Measurements from ENCODE around the gene PRMT1. TPM values are rescaled to one million over a fixed set of nuclear protein-coding genes. Genes with fewer than 3 reads are reported as not detected.
A peak's percentile ranks its signal among the peaks of the same experiment; 100 is the strongest.

PRMT1 gene
- total and polyA plus RNA-seq, 4 donors: 122 to 254 (median 127) TPM

DNA sequence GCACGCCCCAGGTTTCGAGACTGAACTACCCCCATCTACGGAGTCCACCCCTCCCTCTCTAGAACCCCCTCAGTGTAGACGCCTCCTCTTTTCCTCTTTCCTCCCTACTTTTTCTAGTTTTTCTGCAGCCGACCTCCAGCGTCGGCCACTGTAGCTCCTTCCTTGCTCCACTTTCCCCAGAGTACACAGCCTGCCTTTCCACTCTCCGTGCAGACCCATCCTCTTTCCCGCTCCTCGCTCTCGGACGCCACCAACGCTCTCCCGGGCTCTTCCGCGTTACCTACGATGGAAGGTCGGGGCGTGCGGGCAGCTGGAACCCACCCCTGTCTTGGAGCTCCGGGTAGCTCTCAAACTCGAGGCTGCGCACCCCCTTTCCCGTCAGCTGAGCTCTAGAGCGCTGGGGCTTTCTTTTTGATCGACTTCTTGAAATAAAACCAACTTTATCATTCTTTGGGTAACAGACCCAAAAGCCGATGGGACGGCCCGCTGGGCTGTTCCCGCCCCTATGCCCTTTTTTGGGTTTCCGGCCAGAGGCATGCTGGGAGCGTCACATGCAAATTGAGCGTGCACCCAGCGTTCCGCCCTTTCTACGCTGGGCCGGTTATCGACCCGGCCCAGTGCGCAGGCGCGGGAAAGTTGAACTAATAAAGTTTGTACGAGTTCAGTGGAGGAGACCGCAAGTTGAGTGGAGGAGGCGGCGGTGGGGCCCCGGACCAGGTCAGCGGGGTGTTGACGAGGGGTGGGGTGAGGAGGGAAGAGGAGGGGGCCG, 11.5 kb upstream of the PRMT1 start, which contains the start of the genes BCL2L12 and IRF3:
TSS of gene BCL2L12 (plus strand) at position 583 of the 769 bp plus-strand sequence. CDS start 760 bp downstream, outside the sequence.
TSS of gene IRF3 (minus strand) at position 507 of the 769 bp plus-strand sequence. CDS start 1,019 bp downstream, outside the sequence.
- ATAC-seq (ENCODE audit: insufficient read depth, low FRiP score): peak; percentile 92
- 0 to 1% methylated on average over 50 of the region's 50 CpGs for WGBS, 2 donors
- DNase-seq: peak; percentile 98
- H3K27me3 ChIP-seq (ENCODE audit: control insufficient read depth in 3 of 3, insufficient read depth in 3 of 3, low read length in 2 of 3): no peaks in the 10 kb centered on the region
- TF ChIP-seq, protein P1, sequence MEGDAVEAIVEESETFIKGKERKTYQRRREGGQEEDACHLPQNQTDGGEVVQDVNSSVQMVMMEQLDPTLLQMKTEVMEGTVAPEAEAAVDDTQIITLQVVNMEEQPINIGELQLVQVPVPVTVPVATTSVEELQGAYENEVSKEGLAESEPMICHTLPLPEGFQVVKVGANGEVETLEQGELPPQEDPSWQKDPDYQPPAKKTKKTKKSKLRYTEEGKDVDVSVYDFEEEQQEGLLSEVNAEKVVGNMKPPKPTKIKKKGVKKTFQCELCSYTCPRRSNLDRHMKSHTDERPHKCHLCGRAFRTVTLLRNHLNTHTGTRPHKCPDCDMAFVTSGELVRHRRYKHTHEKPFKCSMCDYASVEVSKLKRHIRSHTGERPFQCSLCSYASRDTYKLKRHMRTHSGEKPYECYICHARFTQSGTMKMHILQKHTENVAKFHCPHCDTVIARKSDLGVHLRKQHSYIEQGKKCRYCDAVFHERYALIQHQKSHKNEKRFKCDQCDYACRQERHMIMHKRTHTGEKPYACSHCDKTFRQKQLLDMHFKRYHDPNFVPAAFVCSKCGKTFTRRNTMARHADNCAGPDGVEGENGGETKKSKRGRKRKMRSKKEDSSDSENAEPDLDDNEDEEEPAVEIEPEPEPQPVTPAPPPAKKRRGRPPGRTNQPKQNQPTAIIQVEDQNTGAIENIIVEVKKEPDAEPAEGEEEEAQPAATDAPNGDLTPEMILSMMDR (IDR thresholded peaks at IDR 0.05; ENCODE audit: control extremely low read depth, extremely low read depth): no peak
- H3K9ac ChIP-seq (ENCODE audit: insufficient read depth in 1 of 2, low read length in 2 of 2): peak within 1 kb of the TSS; percentile 63 to 67
- H3K4me1 ChIP-seq (ENCODE audit: control insufficient read depth in 5 of 5, insufficient read depth in 5 of 5, low read length in 5 of 5): peaks cover 0 to 16% (median 8%) of the 10 kb centered on the region in 5 donors
- no peaks in the 10 kb centered on the region for H3K9me3 ChIP-seq (ENCODE audit: control insufficient read depth in 4 of 4, insufficient read depth in 3 of 4, low read length in 3 of 4)
- H3K4me3 ChIP-seq: peak within 1 kb of the TSS; percentile 74
- H3K36me3 ChIP-seq (ENCODE audit: control insufficient read depth in 4 of 4, insufficient read depth in 4 of 4, low read length in 4 of 4): peaks cover 0 to 26% (median 9%) of the 10 kb centered on the region in 4 donors
- peak within 1 kb of the TSS; percentile 72 to 94 for H3K27ac ChIP-seq (ENCODE audit: low read depth in 1 of 2, low read length in 1 of 2)

DNA sequence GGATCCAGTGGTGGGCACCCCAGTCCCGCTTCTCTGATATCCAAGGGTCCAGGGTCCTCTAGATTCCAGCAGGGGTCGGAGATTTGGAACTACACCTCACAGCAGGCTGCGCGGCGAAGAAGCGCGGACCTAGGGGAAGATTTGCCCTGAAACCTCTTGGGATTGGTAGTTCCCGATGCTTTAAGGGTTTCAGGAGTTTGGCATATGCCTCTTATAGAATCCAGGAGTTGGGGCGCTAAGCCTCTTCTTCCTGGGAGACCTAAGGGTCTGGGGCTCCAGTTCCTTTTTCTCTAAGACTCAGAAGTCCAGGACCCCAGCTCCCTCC, 11.0 kb upstream of the PRMT1 start:
- no peak for ATAC-seq (ENCODE audit: insufficient read depth, low FRiP score)
- no peak overlapping the region for H3K27ac ChIP-seq (ENCODE audit: low read depth in 1 of 2, low read length in 1 of 2)

GRCh38 chr19:49667473-49667872, 9.6 kb upstream of the PRMT1 start:
- DNase-seq (no peak), ATAC-seq (ENCODE audit: insufficient read depth, low FRiP score) (no peak)
- Histone ChIP-seq H3K9me3 (ENCODE audit: control insufficient read depth in 4 of 4, insufficient read depth in 3 of 4, low read length in 3 of 4) (no peaks in the 10 kb centered on the region), H3K4me1 (ENCODE audit: control insufficient read depth in 5 of 5, insufficient read depth in 5 of 5, low read length in 5 of 5) (peaks cover 0 to 21% (median 8%) of the 10 kb centered on the region in 5 donors), H3K9ac (ENCODE audit: insufficient read depth in 1 of 2, low read length in 2 of 2) (no peak overlapping the region), H3K36me3 (ENCODE audit: control insufficient read depth in 4 of 4, insufficient read depth in 4 of 4, low read length in 4 of 4) (peaks cover 0 to 9% (median 3%) of the 10 kb centered on the region in 4 donors), H3K4me3 (no peak overlapping the region), H3K27me3 (ENCODE audit: control insufficient read depth in 3 of 3, insufficient read depth in 3 of 3, low read length in 2 of 3) (no peaks in the 10 kb centered on the region), H3K27ac (ENCODE audit: low read depth in 1 of 2, low read length in 1 of 2) (no peak overlapping the region)
- TF ChIP-seq, protein P1 (IDR thresholded peaks at IDR 0.05; ENCODE audit: control extremely low read depth, extremely low read depth): no peak
- 93 to 98% methylated on average over 2 of the region's 2 CpGs for WGBS, 2 donors

More for the DNA sequence above, 11.0 kb upstream of the PRMT1 start:
- no peak for DNase-seq
- Histone ChIP-seq H3K4me1 (ENCODE audit: control insufficient read depth in 5 of 5, insufficient read depth in 5 of 5, low read length in 5 of 5) (peaks cover 0 to 16% (median 8%) of the 10 kb centered on the region in 5 donors), H3K9me3 (ENCODE audit: control insufficient read depth in 4 of 4, insufficient read depth in 3 of 4, low read length in 3 of 4) (no peaks in the 10 kb centered on the region), H3K27me3 (ENCODE audit: control insufficient read depth in 3 of 3, insufficient read depth in 3 of 3, low read length in 2 of 3) (no peaks in the 10 kb centered on the region), H3K36me3 (ENCODE audit: control insufficient read depth in 4 of 4, insufficient read depth in 4 of 4, low read length in 4 of 4) (peaks cover 0 to 20% (median 7%) of the 10 kb centered on the region in 4 donors), H3K9ac (ENCODE audit: insufficient read depth in 1 of 2, low read length in 2 of 2) (peak overlapping the region; percentile 37 to 63), H3K4me3 (peak overlapping the region; percentile 24)
- 0 to 1% methylated on average over 9 of the region's 9 CpGs for WGBS, 2 donors
- TF ChIP-seq, protein P1 (IDR thresholded peaks at IDR 0.05; ENCODE audit: control extremely low read depth, extremely low read depth): no peak
